ENCODE data around the gene BIVM.

The BIVM gene

DNA sequence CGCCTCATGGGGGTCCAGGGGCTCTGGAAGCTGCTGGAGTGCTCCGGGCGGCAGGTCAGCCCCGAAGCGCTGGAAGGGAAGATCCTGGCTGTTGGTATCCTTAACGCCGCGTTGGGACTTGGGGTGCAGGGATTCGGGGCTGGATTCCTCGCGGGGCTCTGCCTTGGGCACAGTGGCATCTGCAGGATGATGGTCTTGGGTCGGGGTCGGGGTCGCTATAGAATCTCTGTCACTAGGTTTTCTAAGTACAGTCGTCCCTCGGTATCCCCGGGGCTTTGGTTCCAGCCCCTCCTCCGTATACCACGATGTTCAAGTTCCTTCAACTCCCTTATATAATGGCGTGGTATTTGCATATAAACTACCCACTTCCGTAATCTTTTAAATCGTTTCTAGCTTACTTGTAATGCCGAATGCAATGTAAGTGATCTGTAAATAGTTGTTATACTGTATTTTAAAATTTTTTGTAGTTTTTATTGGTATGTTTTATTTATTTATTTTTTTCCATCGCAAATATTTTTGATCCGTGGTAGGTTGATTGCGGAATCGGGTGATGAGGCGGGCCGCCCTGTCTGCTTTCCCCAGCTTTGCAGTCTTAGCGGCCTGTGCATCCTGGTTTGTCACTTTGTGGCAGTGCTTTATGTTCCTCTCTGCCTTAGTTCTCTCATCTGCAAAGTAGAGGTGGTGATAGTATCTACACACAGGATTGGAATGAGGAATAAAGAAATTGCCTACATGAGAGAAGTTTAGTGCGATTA, 47.5 kb downstream of the BIVM start:
- peak; percentile 63 for DNase-seq (ENCODE audit: extremely low read depth, insufficient read length)
- Histone ChIP-seq H3K36me3 (ENCODE audit: control insufficient read depth, insufficient read depth, low read length) (no peaks in the 10 kb centered on the region; the same call in 1 of the 2 replicates), H3K4me3 (replicated peaks; ENCODE audit: low read depth, low read length) (peak overlapping the region; percentile 87), H3K27me3 (replicated peaks; ENCODE audit: control insufficient read depth, insufficient read depth, low read length) (no peaks in the 10 kb centered on the region)
- TF ChIP-seq, protein P1, sequence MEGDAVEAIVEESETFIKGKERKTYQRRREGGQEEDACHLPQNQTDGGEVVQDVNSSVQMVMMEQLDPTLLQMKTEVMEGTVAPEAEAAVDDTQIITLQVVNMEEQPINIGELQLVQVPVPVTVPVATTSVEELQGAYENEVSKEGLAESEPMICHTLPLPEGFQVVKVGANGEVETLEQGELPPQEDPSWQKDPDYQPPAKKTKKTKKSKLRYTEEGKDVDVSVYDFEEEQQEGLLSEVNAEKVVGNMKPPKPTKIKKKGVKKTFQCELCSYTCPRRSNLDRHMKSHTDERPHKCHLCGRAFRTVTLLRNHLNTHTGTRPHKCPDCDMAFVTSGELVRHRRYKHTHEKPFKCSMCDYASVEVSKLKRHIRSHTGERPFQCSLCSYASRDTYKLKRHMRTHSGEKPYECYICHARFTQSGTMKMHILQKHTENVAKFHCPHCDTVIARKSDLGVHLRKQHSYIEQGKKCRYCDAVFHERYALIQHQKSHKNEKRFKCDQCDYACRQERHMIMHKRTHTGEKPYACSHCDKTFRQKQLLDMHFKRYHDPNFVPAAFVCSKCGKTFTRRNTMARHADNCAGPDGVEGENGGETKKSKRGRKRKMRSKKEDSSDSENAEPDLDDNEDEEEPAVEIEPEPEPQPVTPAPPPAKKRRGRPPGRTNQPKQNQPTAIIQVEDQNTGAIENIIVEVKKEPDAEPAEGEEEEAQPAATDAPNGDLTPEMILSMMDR (IDR thresholded peaks at IDR 0.05; ENCODE audit: insufficient read depth, low read length, poor library complexity, severe bottlenecking) = no peak

DNA sequence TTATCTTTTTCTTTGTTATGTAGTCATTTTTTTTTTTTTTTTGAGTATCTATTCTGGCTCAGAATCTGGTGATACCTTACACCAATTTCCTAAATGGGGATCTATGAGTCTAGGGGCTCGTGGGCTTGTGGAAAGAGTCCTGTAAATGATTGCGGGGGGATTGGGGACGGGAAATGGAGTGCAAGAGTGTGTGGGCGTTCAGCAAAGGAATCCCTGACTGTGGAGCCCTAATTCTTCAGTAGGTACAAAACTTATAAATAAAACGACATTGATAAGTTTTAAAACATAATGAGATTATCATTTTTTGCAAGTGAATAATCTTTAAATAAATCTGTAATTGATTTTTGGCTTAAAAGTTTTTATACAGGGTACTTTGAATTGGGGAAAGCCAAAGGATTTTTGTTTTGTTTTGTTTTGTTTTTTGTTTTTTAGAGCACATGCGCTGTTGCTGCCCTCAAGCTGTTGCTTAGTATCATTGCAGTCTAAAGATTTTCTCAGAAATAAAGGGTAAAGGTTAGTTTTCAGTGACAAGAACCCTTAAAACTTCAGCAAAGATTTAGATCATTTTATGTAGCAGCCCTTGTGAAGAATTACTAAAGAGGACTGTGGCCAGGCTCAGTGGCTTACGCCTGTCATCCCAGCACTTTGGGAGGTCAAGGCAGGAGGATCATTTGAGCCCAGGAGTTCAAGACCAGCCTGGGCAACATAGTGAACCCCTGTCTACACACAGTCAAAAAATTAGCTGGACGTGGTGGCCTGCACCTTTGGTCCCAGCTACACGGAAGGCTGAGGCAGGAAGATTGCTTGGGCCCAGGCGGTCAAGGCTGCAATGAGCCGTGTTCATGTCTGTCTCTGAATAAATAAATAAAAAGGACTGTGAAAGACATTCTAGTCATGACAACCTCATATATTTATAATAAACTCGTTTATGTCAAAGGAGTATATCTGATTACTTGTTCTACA, 48.6 kb downstream of the BIVM start:
- peak; percentile 13 for DNase-seq (ENCODE audit: extremely low read depth, insufficient read length)
- TF ChIP-seq, protein P1 (IDR thresholded peaks at IDR 0.05; ENCODE audit: insufficient read depth, low read length, poor library complexity, severe bottlenecking) = peak; percentile 80
- Histone ChIP-seq H3K4me3 (replicated peaks; ENCODE audit: low read depth, low read length) (peak overlapping the region; percentile 87), H3K27me3 (replicated peaks; ENCODE audit: control insufficient read depth, insufficient read depth, low read length) (no peaks in the 10 kb centered on the region), H3K36me3 (ENCODE audit: control insufficient read depth, insufficient read depth, low read length) (no peaks in the 10 kb centered on the region; the same call in none of the 2 replicates)

DNA sequence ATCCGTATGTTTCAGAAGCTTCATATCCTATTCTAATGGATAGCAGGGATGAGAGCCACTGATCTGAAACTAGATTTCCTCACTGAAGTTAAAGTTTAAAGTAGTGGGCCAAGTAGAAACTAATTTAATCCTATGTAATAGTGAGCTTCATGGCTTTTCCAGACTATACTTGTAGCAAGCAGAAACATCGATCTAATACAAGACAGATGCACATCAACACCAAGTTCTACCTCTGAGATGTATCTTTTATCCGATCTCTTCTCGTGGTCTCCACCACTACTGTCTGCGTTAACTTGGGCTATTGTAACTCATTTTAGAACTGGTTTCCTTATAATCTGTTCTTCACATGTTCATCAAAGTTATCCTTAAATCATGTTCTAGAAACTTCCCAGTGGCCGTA, 50.0 kb downstream of the BIVM start:
- TF ChIP-seq, protein P1 (IDR thresholded peaks at IDR 0.05; ENCODE audit: insufficient read depth, low read length, poor library complexity, severe bottlenecking) = no peak
- no peak for DNase-seq (ENCODE audit: extremely low read depth, insufficient read length)
- Histone ChIP-seq H3K4me3 (replicated peaks; ENCODE audit: low read depth, low read length) (no peak overlapping the region), H3K27me3 (replicated peaks; ENCODE audit: control insufficient read depth, insufficient read depth, low read length) (no peaks in the 10 kb centered on the region), H3K36me3 (ENCODE audit: control insufficient read depth, insufficient read depth, low read length) (no peaks in the 10 kb centered on the region; the same call in none of the 2 replicates)

DNA sequence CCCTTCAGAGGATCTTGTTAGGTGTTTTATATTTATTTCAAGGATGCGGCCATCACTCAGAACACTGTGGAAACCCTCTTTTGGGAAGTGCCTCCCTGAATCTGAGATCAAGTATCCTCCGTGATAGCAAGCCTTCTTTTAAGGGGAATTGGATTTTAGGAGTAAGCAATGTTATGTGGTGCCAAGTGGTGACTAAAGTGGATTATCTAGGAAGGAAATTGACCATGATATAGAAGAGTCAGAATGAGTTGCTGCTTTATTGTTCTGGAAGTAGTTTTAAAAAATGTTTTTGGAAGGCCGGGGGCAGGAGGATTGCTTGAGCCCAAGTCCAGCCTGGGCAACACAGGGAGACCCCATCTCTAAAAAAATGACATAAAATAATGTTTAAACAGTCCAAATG, 53.6 kb downstream of the BIVM start:
- Histone ChIP-seq H3K36me3 (ENCODE audit: control insufficient read depth, insufficient read depth, low read length) (peaks cover 4% of the 10 kb centered on the region), H3K27me3 (replicated peaks; ENCODE audit: control insufficient read depth, insufficient read depth, low read length) (no peaks in the 10 kb centered on the region), H3K4me3 (replicated peaks; ENCODE audit: low read depth, low read length) (no peak overlapping the region)
- TF ChIP-seq, protein P1 (IDR thresholded peaks at IDR 0.05; ENCODE audit: insufficient read depth, low read length, poor library complexity, severe bottlenecking) = no peak
- no peak for DNase-seq (ENCODE audit: extremely low read depth, insufficient read length)

DNA sequence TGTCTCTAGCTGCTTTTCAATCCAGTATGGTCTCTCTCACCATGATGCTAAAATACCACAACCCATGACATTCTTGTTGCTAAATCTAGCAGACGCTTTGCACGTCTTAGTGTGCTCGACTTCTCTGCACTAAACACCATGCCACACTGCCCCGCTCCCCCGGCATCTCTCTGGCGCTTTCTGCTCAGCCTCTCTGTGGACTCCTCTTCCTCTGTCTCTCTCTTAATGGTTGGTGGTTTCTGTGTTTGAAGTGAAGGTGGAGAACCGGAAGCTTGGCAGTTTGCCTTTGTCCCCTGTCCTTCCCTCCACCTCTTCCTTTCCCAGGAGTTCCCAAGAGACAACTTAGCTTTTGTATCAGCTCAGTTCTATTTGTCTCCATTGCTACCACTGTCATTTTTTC, 55.8 kb downstream of the BIVM start:
- TF ChIP-seq, protein P1 (IDR thresholded peaks at IDR 0.05; ENCODE audit: insufficient read depth, low read length, poor library complexity, severe bottlenecking) = no peak
- no peak for DNase-seq (ENCODE audit: extremely low read depth, insufficient read length)
- no peak overlapping the region for H3K4me3 ChIP-seq (replicated peaks; ENCODE audit: low read depth, low read length)
- H3K36me3 ChIP-seq (ENCODE audit: control insufficient read depth, insufficient read depth, low read length) = peaks cover 8% of the 10 kb centered on the region
- H3K27me3 ChIP-seq (replicated peaks; ENCODE audit: control insufficient read depth, insufficient read depth, low read length) = no peaks in the 10 kb centered on the region
